Adrenal gland (tissue), 12 donors: Measurements from ENCODE around the gene CCK. TPM values are rescaled to one million over a fixed set of nuclear protein-coding genes. Genes with fewer than 3 reads are reported as not detected.

ENCODE experiments used
- DNase-seq, 7 donors: peaks; one replicate each; pipeline ENCODE4 v3.0.0-alpha.2; 2019 to 2020
- H3K27ac ChIP-seq, 5 donors: fragments of 200-600 bp; sonication (generic) in 4 of 5; 1 replicate in 3 of 5; 2 replicates in 2 of 5; pipeline versions ENCODE4 v1.5.1 to v1.8.0; 2016 to 2020; ENCODE audit warnings: mild to moderate bottlenecking in 1 of 5
- H3K27me3 ChIP-seq: fragments of 200-600 bp; 2 replicates; pipeline ENCODE4 v1.8.0; 2021
- H3K36me3 ChIP-seq, 2 donors: fragments of 200-600 bp; replicated peaks in 1 of 2; 1 replicate in 1 of 2; 2 replicates in 1 of 2; pipeline versions ENCODE4 v1.5.1 to v1.8.0; 2018 to 2022
- H3K4me1 ChIP-seq, 2 donors: fragments of 200-600 bp; replicated peaks in 1 of 2; 1 replicate in 1 of 2; 2 replicates in 1 of 2; pipeline versions ENCODE4 v1.5.1 to v1.8.0; 2018 to 2021
- H3K4me3 ChIP-seq, 4 donors: fragments of 200-600 bp; sonication (generic) in 3 of 4; one replicate each; pipeline ENCODE4 v1.5.1; 2016 to 2018
- H3K9me3 ChIP-seq, 3 donors: fragments of 200-600 bp; sonication (generic) in 1 of 3; replicated peaks in 1 of 3; 1 replicate in 2 of 3; 2 replicates in 1 of 3; pipeline versions ENCODE4 v1.5.1 to v1.8.0; 2016 to 2021
- CTCF ChIP-seq, 6 experiments: fragments of 450-650 bp in 4 of 6; fragments of 200-600 bp in 2 of 6; sonication (generic) in 1 of 6; IDR thresholded peaks; 1 replicate in 5 of 6; 2 replicates in 1 of 6; pipeline versions ENCODE4 v1.5.1 to v1.8.0; 2016 to 2021; ENCODE audit warnings: antibody characterized with exemption in 6 of 6, mild to moderate bottlenecking in 2 of 6, moderate library complexity in 1 of 6
- POLR2A ChIP-seq, 2 donors: fragments of 450-650 bp; IDR thresholded peaks; one replicate each; pipeline ENCODE4 v1.6.1; 2017; ENCODE audit warnings: antibody characterized with exemption in 2 of 2, mild to moderate bottlenecking in 2 of 2, moderate library complexity in 1 of 2
- WGBS, 4 donors: extraction: QIAGEN DNeasy Blood & Tissue Kit in 2 of 4; methylation state at CpG; one replicate each; pipeline versions ENCODE4 v1.1.5 to v1.1.7; 2013 to 2017; 5-methylcytosine and 5-hydroxymethylcytosine counted together
- intact Hi-C, 2 donors: fragments of 100-400 bp; cut with DNase I; formaldehyde crosslinking; loops; one replicate each; pipeline versions ENCODE4 v1.14.1 to v1.15.0; 2022 to 2023
- polyA plus RNA-seq, 3 donors: library from polyadenylated mRNA; stranded (reverse); fragments of 200-250 nt in 2 of 3; fragments of 350-450 nt in 1 of 3; fragmentation: Illumina TruSeq in 1 of 3; extraction: RNeasy Lipid Tissue Mini Kit (QIAGEN cat#74804) in 1 of 3; gene quantifications; one replicate each; pipeline ENCODE4 v1.2.3, GENCODE V29; 2013 to 2014
- total RNA-seq, 9 donors: library from RNA; depleted of rRNA in 4 of 9; stranded (reverse); fragments of >200 nt in 4 of 9; fragments of 120-200 nt in 1 of 9; fragmentation: NEBNext Ultra II Directional in 1 of 9; extraction: Animal tissue kit (Norgen Biotek cat#: 25700) in 1 of 9; gene quantifications; one replicate each; pipeline versions ENCODE4 v1.1.0 to v1.2.4, GENCODE V29; 2013 to 2023
- donor health status: healthy with polysubstance abuse.
- donor health status: Bipolar disorder and iron deficiency.
- donor health status: DM: yes; HTN: yes; CAD: no.
- donor health status: DM: no; HTN: no; CAD: no.
- donor health status: DM: no; HTN: no; CAD: no.
- donor health status: DM: yes; HTN: yes; CAD: no.

CCK gene
- total and polyA plus RNA-seq, 12 donors = 0.13 to 5.5 (median 0.59) TPM; not detected in 4

- Histone ChIP-seq H3K9me3 (no peaks in the 10 kb centered on the region), H3K4me3 (no peak overlapping the region), H3K27me3 (no peaks in the 10 kb centered on the region), H3K27ac (no peak overlapping the region), H3K36me3 (peaks cover 0 to 25% of the 10 kb centered on the region in 2 donors), H3K4me1 (no peaks in the 10 kb centered on the region)
- DNase-seq = no peak
- intact Hi-C loops = no loop called here
- no peak for TF ChIP-seq POLR2A (IDR thresholded peaks at IDR 0.05)
- TF ChIP-seq CTCF (IDR thresholded peaks at IDR 0.05) = no peak
- 73 to 82% (median 78%) methylated on average over 12 of the region's 12 CpGs for WGBS, 4 donors
These were observed 41.1 kb downstream of the CCK start for GRCh38 chr3:42224658-42225421.

GRCh38 chr3:42224178-42224577 lies 41.8 kb downstream of the CCK start:
- Histone ChIP-seq H3K9me3 (no peaks in the 10 kb centered on the region), H3K4me1 (no peaks in the 10 kb centered on the region), H3K4me3 (no peak overlapping the region), H3K27ac (no peak overlapping the region), H3K36me3 (peaks cover 0 to 25% of the 10 kb centered on the region in 2 donors), H3K27me3 (no peaks in the 10 kb centered on the region)
- no peak for TF ChIP-seq CTCF (IDR thresholded peaks at IDR 0.05)
- intact Hi-C loops = no loop called here
- 78 to 83% (median 82%) methylated on average over 9 of the region's 9 CpGs for WGBS, 4 donors
- DNase-seq = no peak

GRCh38 chr3:42222942-42223693 lies 42.9 kb downstream of the CCK start:
- H3K27ac ChIP-seq = no peak overlapping the region
- H3K27me3 ChIP-seq = no peaks in the 10 kb centered on the region
- no peak for DNase-seq
- no peaks in the 10 kb centered on the region for H3K4me1 ChIP-seq
- intact Hi-C loops = no loop called here
- 91 to 96% (median 94%) methylated on average over 17 to 31 of the region's 31 CpGs for WGBS, 4 donors
- TF ChIP-seq CTCF (IDR thresholded peaks at IDR 0.05) = no peak
- TF ChIP-seq POLR2A (IDR thresholded peaks at IDR 0.05) = no peak
- H3K9me3 ChIP-seq = no peaks in the 10 kb centered on the region
- peaks cover 0 to 25% of the 10 kb centered on the region in 2 donors for H3K36me3 ChIP-seq
- H3K4me3 ChIP-seq = no peak overlapping the region

- Histone ChIP-seq H3K27ac (no peak overlapping the region), H3K4me3 (no peak overlapping the region), H3K36me3 (peaks cover 0 to 25% of the 10 kb centered on the region in 2 donors), H3K27me3 (no peaks in the 10 kb centered on the region), H3K9me3 (no peaks in the 10 kb centered on the region), H3K4me1 (no peaks in the 10 kb centered on the region)
- 89 to 94% (median 92%) methylated on average over 17 of the region's 17 CpGs for WGBS, 4 donors
- no peak for DNase-seq
- TF ChIP-seq CTCF (IDR thresholded peaks at IDR 0.05) (no peak), POLR2A (IDR thresholded peaks at IDR 0.05) (no peak)
- intact Hi-C loops = no loop called here
These were observed 45.4 kb downstream of the CCK start for GRCh38 chr3:42220436-42221121.
